Stimulated activated naive CD4-positive, alpha-beta T cell (primary cell): ENCODE results near the gene PIP5K1C.
"Not testable (repeated sequence)": the region's sequence is repeated elsewhere in the genome, so short reads cannot be mapped to it uniquely, and the experiment has no call there.

Source experiments
- DNase-seq, 6 experiments: peaks; one replicate each; lab custom pipeline; 2025; lab: John Stamatoyannopoulos, UW

Gene PIP5K1C

GRCh38 chr19:3645726-3646125 lies 54.5 kb downstream of the PIP5K1C start:
- DNase-seq: no peak

GRCh38 chr19:3645067-3645396 lies 55.2 kb downstream of the PIP5K1C start:
- DNase-seq: no peak

GRCh38 chr19:3644351-3645066 lies 55.8 kb downstream of the PIP5K1C start:
- DNase-seq: no peak

DNA sequence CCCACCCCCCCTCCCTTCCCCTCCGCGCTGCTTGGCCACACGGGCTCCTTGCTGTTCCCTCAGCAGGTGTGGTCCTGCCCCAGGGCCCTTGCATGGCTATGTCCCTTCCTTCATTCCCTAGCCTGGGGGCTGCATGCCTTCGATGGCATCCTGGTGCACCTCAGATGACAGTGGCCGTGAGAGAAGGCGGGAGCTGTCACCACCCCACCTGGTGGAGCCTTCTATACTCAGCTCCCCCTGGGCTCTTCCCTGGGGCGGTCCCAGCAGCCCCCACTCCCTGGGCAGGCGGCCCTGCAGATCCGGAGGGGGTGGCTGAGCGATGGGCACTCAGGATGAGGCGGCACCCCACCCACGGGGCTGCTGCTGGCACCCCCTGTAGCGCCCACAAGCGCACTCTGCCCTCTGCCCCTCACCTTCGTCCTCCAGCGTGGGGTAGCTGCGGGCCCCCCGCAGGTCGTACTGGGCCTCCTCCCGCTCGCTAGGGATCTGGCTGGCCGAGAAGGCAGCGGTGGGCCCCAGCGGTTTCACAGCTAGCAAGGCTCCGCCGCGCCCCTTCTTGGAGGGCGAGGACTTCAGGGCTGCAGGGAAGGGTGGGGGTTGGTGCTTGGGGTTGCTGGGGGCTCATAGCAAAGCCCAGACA lies 56.5 kb downstream of the PIP5K1C start:
- no peak for DNase-seq

DNA sequence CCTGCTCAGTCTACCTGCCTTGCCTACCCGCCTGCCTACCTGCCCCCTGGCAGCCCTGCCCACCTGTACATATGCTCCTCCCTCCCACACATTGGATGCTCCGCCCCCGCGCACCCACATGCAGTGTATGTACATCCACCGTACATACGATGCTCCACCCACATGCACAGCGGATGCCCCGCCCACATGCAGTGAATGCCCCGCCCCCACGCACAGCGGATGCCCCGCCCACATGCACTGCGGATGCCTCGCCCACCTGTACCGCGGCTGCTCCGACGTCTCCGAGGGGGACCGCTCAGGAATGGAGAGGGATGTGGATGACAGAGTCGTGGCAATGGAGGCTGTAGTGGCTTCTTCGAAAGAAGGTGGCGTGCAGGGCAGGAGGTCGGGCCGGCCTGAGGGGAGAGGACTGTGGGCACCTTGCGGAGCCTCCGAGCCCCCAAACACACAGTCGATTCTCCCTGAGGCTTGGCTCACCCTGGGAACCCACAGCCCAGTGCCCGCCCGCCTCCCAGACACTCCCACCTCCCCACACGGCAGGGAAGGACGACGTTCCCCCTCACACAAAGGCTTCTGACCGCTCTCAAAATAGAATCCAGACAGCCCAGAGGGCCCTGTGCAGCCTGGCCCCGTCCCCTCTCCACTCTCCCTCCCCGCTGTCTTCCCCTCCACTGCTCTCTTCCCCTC lies 57.1 kb downstream of the PIP5K1C start:
- DNase-seq: no peak

DNA sequence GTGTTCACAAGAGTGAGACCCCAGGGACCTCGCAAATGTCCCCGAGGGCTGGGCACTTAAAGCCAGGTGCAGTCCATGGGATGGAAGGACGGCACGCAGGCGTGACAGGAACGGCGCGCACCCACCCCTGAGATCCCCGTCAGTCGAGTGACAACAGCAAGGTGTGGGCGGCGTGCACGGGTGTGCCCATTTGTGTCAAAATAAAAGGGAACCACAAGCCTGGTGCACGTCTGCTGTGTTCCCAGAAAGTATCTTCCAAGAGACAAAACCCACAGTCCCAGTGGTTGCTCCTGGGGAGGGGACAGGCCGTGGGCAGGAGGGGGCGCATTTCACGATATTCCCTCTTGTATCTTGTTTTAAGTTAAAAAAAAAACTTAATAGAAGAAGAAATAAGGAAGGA lies 58.0 kb downstream of the PIP5K1C start:
- no peak for DNase-seq

DNA sequence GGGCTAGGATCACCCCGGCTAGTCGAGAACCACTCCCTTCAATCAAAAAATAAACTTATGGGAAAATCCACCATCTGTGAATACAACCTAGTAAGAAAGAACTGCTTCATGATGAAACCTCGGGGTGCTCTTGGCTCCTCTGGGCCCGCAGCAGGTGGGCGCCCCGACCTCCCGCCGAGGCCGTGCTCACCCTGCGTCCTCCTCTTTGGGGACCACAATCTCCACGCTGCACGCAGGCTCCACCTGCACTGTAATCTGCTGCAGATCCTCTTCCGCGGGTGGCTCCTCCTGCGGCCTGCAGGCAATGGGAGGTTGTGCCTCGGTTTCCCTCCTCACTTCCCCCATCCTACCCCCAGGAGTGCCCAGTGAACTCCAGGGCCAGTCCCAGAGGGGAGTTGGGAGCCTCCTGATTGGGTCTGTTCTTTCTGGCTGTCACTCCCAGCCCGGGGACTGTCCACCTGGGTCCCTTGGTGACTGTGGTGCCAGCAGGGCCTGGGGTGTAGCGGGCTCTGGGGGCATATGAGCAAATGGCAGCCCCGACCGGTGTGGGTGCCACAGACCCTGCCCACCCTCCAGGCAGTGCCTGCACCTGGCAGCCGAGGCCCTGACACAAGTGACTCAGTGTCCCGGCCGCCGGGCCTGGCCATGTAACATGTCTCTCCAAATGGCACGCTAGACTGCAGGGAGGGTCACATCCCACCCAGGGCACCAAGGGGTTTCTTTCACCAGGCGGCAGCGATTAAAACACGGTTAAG lies 58.6 kb downstream of the PIP5K1C start:
- DNase-seq: no peak

GRCh38 chr19:3639479-3639878 lies 60.8 kb downstream of the PIP5K1C start:
- no peak for DNase-seq

DNA sequence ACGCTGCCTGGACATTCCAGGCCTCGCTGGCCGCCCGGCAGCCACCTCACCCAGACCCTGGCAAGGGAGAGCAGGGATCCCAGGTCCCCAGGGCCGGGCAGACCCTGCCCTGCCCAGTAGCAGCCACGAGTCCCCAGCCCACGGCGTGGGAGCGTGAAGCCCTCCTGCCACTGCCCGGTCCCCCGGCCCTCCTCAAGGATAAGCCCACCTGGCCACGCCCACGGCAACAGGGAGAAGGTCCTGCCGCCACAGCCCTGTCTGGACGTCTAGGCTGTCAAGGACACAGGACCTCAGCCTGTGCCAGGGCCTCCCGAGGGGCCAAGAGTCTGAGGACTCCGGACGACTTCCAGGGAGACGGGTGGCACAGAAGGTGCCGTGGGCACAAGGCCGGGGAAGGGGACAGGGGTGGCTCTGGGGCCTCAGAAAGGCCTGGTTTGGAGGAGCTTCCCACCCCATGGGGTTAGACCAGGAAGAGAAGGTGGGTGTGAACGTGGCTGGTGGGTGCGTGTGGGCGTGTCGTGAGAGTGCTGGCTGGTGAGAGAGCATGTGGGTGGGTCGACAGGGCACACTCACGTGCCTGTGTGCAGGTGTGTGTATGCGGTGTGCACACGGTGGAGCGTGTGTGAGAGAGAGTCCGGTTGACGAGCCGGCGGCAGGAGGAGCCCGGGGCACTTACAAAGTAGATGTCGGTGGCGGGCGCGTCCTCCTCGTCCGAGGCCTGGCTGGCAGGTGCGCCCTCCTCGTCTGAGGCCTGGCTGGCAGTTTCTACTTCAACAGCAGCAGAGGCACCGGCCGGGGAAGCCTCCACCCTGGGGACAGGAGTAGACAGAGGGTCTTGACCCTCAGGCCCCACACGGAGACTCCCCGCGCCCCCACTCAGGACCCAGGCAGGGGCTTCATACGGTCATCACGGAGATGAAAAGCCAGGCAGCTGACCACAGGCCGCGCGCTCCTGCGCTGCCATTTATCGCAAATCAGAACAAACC lies 61.8 kb downstream of the PIP5K1C start:
- DNase-seq: no peak

GRCh38 chr19:3637621-3638020 lies 62.6 kb downstream of the PIP5K1C start:
- no peak for DNase-seq

- DNase-seq: no peak
These were observed 63.3 kb downstream of the PIP5K1C start for GRCh38 chr19:3636962-3637361.

DNA sequence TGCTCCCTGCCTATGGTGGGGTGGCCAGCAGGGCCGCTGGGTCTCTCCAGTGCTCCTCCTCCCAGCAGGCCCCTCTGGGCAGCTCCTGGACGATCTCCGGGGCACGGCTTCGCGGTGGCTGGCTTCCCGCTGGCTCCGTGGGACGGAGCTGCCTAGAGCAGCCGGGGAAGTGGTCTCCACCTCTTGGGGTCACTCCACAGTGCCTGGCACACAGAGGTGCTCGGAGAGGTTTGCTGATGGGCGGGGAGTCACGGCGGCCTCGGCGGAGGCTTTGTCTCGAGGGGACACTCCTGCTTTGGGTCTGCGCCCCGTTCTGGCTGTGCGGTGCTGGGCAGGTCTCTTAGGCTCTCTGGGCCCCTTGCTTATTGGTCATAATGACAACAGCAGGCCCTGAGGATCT lies 63.8 kb downstream of the PIP5K1C start:
- DNase-seq: no peak

GRCh38 chr19:3634496-3635045 lies 65.7 kb downstream of the PIP5K1C start:
- DNase-seq: no peak

- DNase-seq: no peak
These were observed 66.7 kb downstream of the PIP5K1C start for GRCh38 chr19:3633559-3633988.

DNA sequence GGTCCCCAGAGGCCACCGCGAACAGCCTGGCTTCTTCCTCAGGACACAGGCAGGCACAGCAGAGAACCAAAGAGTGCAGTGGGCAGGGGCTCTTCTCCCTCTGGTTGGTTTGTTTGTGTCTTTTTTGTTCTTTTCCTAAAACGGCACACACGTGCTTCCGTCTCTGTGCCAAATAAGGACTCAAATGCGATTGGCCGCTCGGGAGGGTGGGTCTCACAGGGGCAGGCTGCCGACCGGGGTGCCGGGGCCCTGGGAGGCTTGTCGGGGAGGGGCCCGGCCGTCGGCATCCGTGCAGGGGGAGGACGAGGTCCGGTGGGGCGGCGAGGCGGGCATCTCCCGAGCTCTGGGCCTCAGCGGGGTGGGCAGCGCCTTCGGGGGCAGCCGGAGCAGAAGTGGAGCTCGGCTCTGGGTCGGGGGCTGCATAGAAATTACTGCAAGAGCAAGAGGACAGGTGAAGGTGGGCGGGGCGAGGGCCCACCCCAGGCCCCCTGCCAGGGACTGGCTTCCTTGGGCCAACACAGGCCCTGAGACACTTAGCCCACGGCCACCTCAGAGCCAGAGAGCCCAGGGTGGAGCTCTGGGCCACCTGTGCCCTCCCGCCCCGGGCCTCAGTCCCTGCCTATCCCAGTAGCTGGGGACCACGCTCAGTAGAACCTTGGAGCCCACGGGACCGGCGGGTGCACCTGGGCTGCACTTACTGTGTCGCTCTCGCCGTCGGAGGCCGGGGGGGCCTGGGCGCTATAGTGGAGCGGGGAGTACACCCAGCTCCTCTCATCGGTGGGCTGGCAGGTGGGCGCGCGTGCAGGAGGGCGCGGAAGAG lies 67.3 kb downstream of the PIP5K1C start:
- DNase-seq: no peak

DNA sequence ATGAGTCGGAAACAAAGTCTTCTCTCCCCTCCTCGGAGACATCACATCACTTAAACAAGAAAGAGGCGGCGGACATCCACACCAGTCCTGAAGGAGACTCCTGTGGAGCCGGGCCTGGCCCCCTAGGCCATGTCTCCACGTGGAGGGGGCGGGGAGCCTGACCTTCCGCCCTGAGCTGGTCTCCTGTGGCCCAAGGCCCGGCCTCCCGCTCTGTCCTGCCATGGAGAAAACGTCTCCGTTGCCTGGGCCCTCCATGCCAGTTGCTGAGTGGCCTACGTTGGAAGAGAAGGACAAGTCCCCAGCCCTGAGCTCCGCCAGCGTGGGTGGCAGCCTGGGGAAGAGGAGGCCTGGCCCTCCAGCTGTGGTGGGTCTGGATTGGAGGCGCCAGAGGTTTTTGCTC lies 68.2 kb downstream of the PIP5K1C start:
- no peak for DNase-seq

GRCh38 chr19:3631053-3631861 lies 69.0 kb downstream of the PIP5K1C start:
- no peak for DNase-seq

GRCh38 chr19:3628766-3629165 lies 71.5 kb downstream of the PIP5K1C start:
- DNase-seq: not testable (repeated sequence)

GRCh38 chr19:3627351-3627723 lies 72.9 kb downstream of the PIP5K1C start:
- DNase-seq: peak in 1 of 6 experiments; percentile 28
